Liver (tissue), 9 donors: ENCODE results near the gene KNTC1. TPM values are rescaled to one million over a fixed set of nuclear protein-coding genes. Genes with fewer than 3 reads are reported as not detected.
"Not testable (repeated sequence)": the region's sequence is repeated elsewhere in the genome, so short reads cannot be mapped to it uniquely, and the experiment has no call there.

ENCODE experiments used
- DNase-seq: peaks from one replicate; pipeline ENCODE4 v3.0.0-alpha.2; 2017; ENCODE audit warnings: low spot score
- H3K27ac ChIP-seq, 2 donors: one replicate each; pipeline ENCODE4 v1.7.0; 2013; ENCODE audit warnings: inconsistent platforms in 2 of 2, low read length in 2 of 2, control low read depth in 1 of 2, low read depth in 1 of 2, mild to moderate bottlenecking in 1 of 2
- H3K27me3 ChIP-seq, 4 donors: one replicate each; pipeline versions ENCODE4 v1.6.1 to v1.7.0; 2013; ENCODE audit warnings: low read length in 3 of 4, inconsistent platforms in 1 of 4, mild to moderate bottlenecking in 1 of 4, moderate library complexity in 1 of 4; ENCODE audit not compliant: control insufficient read depth in 4 of 4, insufficient read depth in 4 of 4
- H3K36me3 ChIP-seq, 4 donors: one replicate each; pipeline versions ENCODE4 v1.6.1 to v1.7.0; 2013; ENCODE audit warnings: low read length in 3 of 4, mild to moderate bottlenecking in 3 of 4, low read depth in 1 of 4, moderate library complexity in 1 of 4; ENCODE audit not compliant: control insufficient read depth in 4 of 4, insufficient read depth in 3 of 4
- H3K4me1 ChIP-seq, 4 donors: one replicate each; pipeline versions ENCODE4 v1.6.1 to v1.7.0; 2013; ENCODE audit warnings: low read length in 3 of 4, mild to moderate bottlenecking in 3 of 4, moderate library complexity in 1 of 4; ENCODE audit not compliant: control insufficient read depth in 4 of 4, insufficient read depth in 4 of 4
- H3K4me3 ChIP-seq, 3 donors: one replicate each; pipeline versions ENCODE4 v1.6.1 to v1.7.0; 2013; ENCODE audit warnings: low read length in 3 of 3, control low read depth in 1 of 3, low read depth in 1 of 3, mild to moderate bottlenecking in 1 of 3
- H3K9ac ChIP-seq, 2 donors: one replicate each; pipeline ENCODE4 v1.7.0; 2013; ENCODE audit warnings: low read length in 2 of 2, mild to moderate bottlenecking in 2 of 2, moderate library complexity in 2 of 2, control low read depth in 1 of 2, low read depth in 1 of 2
- H3K9me3 ChIP-seq, 4 donors: one replicate each; pipeline versions ENCODE4 v1.6.1 to v1.7.0; 2013; ENCODE audit warnings: low read length in 3 of 4; ENCODE audit not compliant: control insufficient read depth in 4 of 4
- CTCF ChIP-seq: fragments of 150-350 bp; IDR thresholded peaks from 2 replicates; pipeline ENCODE4 v1.5.1; 2017; ENCODE audit warnings: improper control_type of control experiment, low read depth, low read length; ENCODE audit not compliant: missing input control
- EGR1 ChIP-seq, 2 donors: IDR thresholded peaks; 2 replicates each; pipeline ENCODE4 v1.6.1; 2016 to 2018; ENCODE audit warnings: antibody characterized with exemption in 2 of 2, low read depth in 2 of 2
- FOXA1 ChIP-seq: IDR thresholded peaks from 2 replicates; pipeline ENCODE4 v1.6.1; 2016; ENCODE audit warnings: antibody characterized with exemption
- FOXA2 ChIP-seq: IDR thresholded peaks from 2 replicates; pipeline ENCODE4 v1.6.1; 2016; ENCODE audit warnings: antibody characterized with exemption
- GABPA ChIP-seq, 2 donors: IDR thresholded peaks in 1 of 2; conservative IDR thresholded peaks in 1 of 2; 2 replicates each; pipeline ENCODE4 v1.6.1; 2016; ENCODE audit warnings: antibody characterized with exemption in 2 of 2, mild to moderate bottlenecking in 1 of 2, moderate library complexity in 1 of 2
- HNF4A ChIP-seq, 2 donors: conservative IDR thresholded peaks; 2 replicates each; pipeline ENCODE4 v1.6.1; 2016; ENCODE audit warnings: antibody characterized with exemption in 2 of 2, mild to moderate bottlenecking in 2 of 2
- HNF4G ChIP-seq: IDR thresholded peaks from 2 replicates; pipeline ENCODE4 v1.6.1; 2016; ENCODE audit warnings: antibody characterized with exemption
- JUND ChIP-seq, 2 donors: IDR thresholded peaks; 2 replicates each; pipeline ENCODE4 v1.6.1; 2016; ENCODE audit warnings: antibody characterized with exemption in 2 of 2
- MAX ChIP-seq: IDR thresholded peaks from 2 replicates; pipeline ENCODE4 v1.6.1; 2016; ENCODE audit warnings: antibody characterized with exemption
- NR2F2 ChIP-seq: IDR thresholded peaks from 2 replicates; pipeline ENCODE4 v1.6.1; 2016; ENCODE audit warnings: antibody characterized with exemption
- RAD21 ChIP-seq, 2 donors: IDR thresholded peaks; 2 replicates each; pipeline ENCODE4 v1.6.1; 2016; ENCODE audit warnings: antibody characterized with exemption in 2 of 2, mild to moderate bottlenecking in 2 of 2
- REST ChIP-seq: IDR thresholded peaks from 2 replicates; pipeline ENCODE4 v1.6.1; 2016; ENCODE audit warnings: antibody characterized with exemption, mild to moderate bottlenecking
- RXRA ChIP-seq, 2 donors: IDR thresholded peaks; 2 replicates each; pipeline ENCODE4 v1.6.1; 2017 to 2018; ENCODE audit warnings: antibody characterized with exemption in 2 of 2, mild to moderate bottlenecking in 1 of 2
- SP1 ChIP-seq: IDR thresholded peaks from 2 replicates; pipeline ENCODE4 v1.6.1; 2018; ENCODE audit warnings: antibody characterized with exemption, mild to moderate bottlenecking
- TAF1 ChIP-seq: conservative IDR thresholded peaks from 2 replicates; pipeline ENCODE4 v1.6.1; 2016; ENCODE audit warnings: antibody characterized with exemption, mild to moderate bottlenecking
- YY1 ChIP-seq: IDR thresholded peaks from 2 replicates; pipeline ENCODE4 v1.6.1; 2016; ENCODE audit warnings: antibody characterized with exemption, mild to moderate bottlenecking
- ZBTB33 ChIP-seq: IDR thresholded peaks from 2 replicates; pipeline ENCODE4 v1.6.1; 2016; ENCODE audit warnings: antibody characterized with exemption
- WGBS: extraction: QIAGEN DNeasy Blood & Tissue Kit; methylation state at CpG from one replicate; pipeline ENCODE4 v1.1.7; 2013; 5-methylcytosine and 5-hydroxymethylcytosine counted together
- polyA plus RNA-seq, 2 donors: library from polyadenylated mRNA; stranded (reverse) in 1 of 2; unstranded in 1 of 2; fragments of 200-250 nt in 1 of 2; fragments of >200 nt in 1 of 2; fragmentation: Nextera tagmentation in 1 of 2; extraction: Ambion mirVana in 1 of 2; gene quantifications; one replicate each; pipeline versions ENCODE4 v1.2.1 to v1.2.3, GENCODE V29; 2013 to 2015
- total RNA-seq, 2 donors: library from RNA; depleted of rRNA; stranded (reverse); fragments of >200 nt; gene quantifications; one replicate each; pipeline ENCODE4 v1.2.3, GENCODE V29; 2014
- TF ChIP-seq, protein P1 (sequence below): IDR thresholded peaks from 2 replicates; pipeline ENCODE4 v1.6.1; 2016; ENCODE audit warnings: antibody characterized with exemption
- donor health status: healthy.
- donor health status: healthy.
- donor health status: healthy.
- donor health status: healthy.
- donor health status: healthy.

Gene KNTC1
- total and polyA plus RNA-seq, 4 donors = 1.3 to 34.7 (median 4.0) TPM

- TF ChIP-seq SP1 (no peak), CTCF (no peak), MAX (no peak), RAD21 (IDR thresholded peaks at IDR 0.05) (no peak)
Measured at GRCh38 chr12:122646517-122647217, 119.6 kb downstream of the KNTC1 start (continued).

- no peaks in the 10 kb centered on the region for H3K36me3 ChIP-seq
- H3K27ac ChIP-seq = no peak overlapping the region
- no peaks in the 10 kb centered on the region for H3K9me3 ChIP-seq
- H3K9ac ChIP-seq = no peak overlapping the region
- DNase-seq = no peak
- H3K27me3 ChIP-seq = no peaks in the 10 kb centered on the region
- TF ChIP-seq NR2F2 (no peak), RXRA (IDR thresholded peaks at IDR 0.05) (no peak), FOXA2 (no peak), RAD21 (IDR thresholded peaks at IDR 0.05) (no peak), ZBTB33 (no peak), REST (no peak), EGR1 (IDR thresholded peaks at IDR 0.05; ENCODE audit: low read depth in 2 of 2) (no peak), YY1 (no peak), HNF4G (no peak), FOXA1 (no peak), HNF4A (conservative IDR thresholded peaks at IDR 0.05) (no peak), GABPA (IDR thresholded peaks at IDR 0.05 in 1 of 2, conservative IDR thresholded peaks at IDR 0.05 in 1 of 2) (no peak), SP1 (no peak), TAF1 (no peak), CTCF (no peak), MAX (no peak), JUND (IDR thresholded peaks at IDR 0.05) (no peak)
- TF ChIP-seq, protein P1, sequence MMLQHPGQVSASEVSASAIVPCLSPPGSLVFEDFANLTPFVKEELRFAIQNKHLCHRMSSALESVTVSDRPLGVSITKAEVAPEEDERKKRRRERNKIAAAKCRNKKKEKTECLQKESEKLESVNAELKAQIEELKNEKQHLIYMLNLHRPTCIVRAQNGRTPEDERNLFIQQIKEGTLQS = no peak
- no peaks in the 10 kb centered on the region for H3K4me1 ChIP-seq
- no peak overlapping the region for H3K4me3 ChIP-seq
- 82% methylated on average over 11 of the region's 11 CpGs for WGBS
Measured at GRCh38 chr12:122651520-122652224, 124.6 kb downstream of the KNTC1 start.

- not testable (repeated sequence) for H3K9ac ChIP-seq, H3K4me1 ChIP-seq, H3K36me3 ChIP-seq, DNase-seq, H3K27ac ChIP-seq, H3K4me3 ChIP-seq, H3K9me3 ChIP-seq, H3K27me3 ChIP-seq
- 96% methylated on average over 8 of the region's 8 CpGs for WGBS
Measured at GRCh38 chr12:122653291-122653690, 126.2 kb downstream of the KNTC1 start.
